HCEC 1CT (cell line): ENCODE results near the gene KLRK1.
"Not testable (repeated sequence)": the region's sequence is repeated elsewhere in the genome, so short reads cannot be mapped to it uniquely, and the experiment has no call there.

Source experiments
- DNase-seq: peaks from one replicate; pipeline ENCODE4 v3.0.0-alpha.2; 2017

Gene KLRK1

GRCh38 chr12:10387498-10387897, 2.3 kb downstream of the KLRK1 start:
- DNase-seq: not testable (repeated sequence)

- DNase-seq: peak; percentile 46
Observed at GRCh38 chr12:10386857-10387256, 3.0 kb downstream of the KLRK1 start.

GRCh38 chr12:10385166-10385613, 4.7 kb downstream of the KLRK1 start:
- peak; percentile 95 for DNase-seq

- no peak for DNase-seq
Observed at GRCh38 chr12:10384191-10384590, 5.7 kb downstream of the KLRK1 start.

GRCh38 chr12:10381928-10382628, 7.8 kb downstream of the KLRK1 start:
- DNase-seq: no peak

- not testable (repeated sequence) for DNase-seq
Observed at GRCh38 chr12:10378737-10379136, 11.1 kb downstream of the KLRK1 start.

GRCh38 chr12:10374624-10375018, 15.2 kb downstream of the KLRK1 start:
- DNase-seq: no peak

- no peak for DNase-seq
Observed at GRCh38 chr12:10372559-10372958, 17.3 kb downstream of the KLRK1 start.

- not testable (repeated sequence) for DNase-seq
Observed at GRCh38 chr12:10371893-10372535, 17.8 kb downstream of the KLRK1 start.

GRCh38 chr12:10369557-10370415, 20.1 kb downstream of the KLRK1 start:
- no peak for DNase-seq

GRCh38 chr12:10368206-10369171, 21.4 kb downstream of the KLRK1 start:
- no peak for DNase-seq

GRCh38 chr12:10367714-10368113, 22.1 kb downstream of the KLRK1 start:
- DNase-seq: not testable (repeated sequence)

- DNase-seq: peak; percentile 75
Observed at GRCh38 chr12:10366875-10367274, 23.0 kb downstream of the KLRK1 start.

GRCh38 chr12:10365696-10366405, 24.0 kb downstream of the KLRK1 start:
- DNase-seq: peak; percentile 19

GRCh38 chr12:10364815-10365622, 24.8 kb downstream of the KLRK1 start:
- DNase-seq: peak; percentile 77

- peak; percentile 53 for DNase-seq
Observed at GRCh38 chr12:10363914-10364814, 25.7 kb downstream of the KLRK1 start.

GRCh38 chr12:10363658-10363913, 26.3 kb downstream of the KLRK1 start:
- no peak for DNase-seq

GRCh38 chr12:10362828-10363657, 26.8 kb downstream of the KLRK1 start:
- no peak for DNase-seq

- DNase-seq: no peak
Observed at GRCh38 chr12:10362325-10362724, 27.5 kb downstream of the KLRK1 start.
